ENCODE results near the gene TCF4.

GRCh38 chr18:55433140-55433539 is 154.9 kb downstream of the TCF4 start:
- TF ChIP-seq CTCF (IDR thresholded peaks at IDR 0.05; ENCODE audit: insufficient read depth, low read depth, low read length) (no peak), EZH2 (IDR thresholded peaks at IDR 0.05; ENCODE audit: insufficient read depth, low read length) (no peak)
